ENCODE measurements around the gene CALN1. TPM values are rescaled to one million over a fixed set of nuclear protein-coding genes. Genes with fewer than 3 reads are reported as not detected.

Gene CALN1
- total RNA-seq, 1 experiment from 2014 or later, result 0.05 TPM

- ChIA-PET CTCF (no interaction called here), POLR2A (no interaction called here)
- no peak for DNase-seq (ENCODE audit: low read depth, low spot score)
- H3K27ac ChIP-seq (ENCODE audit: low read length), result no peak overlapping the region
- no peaks in the 10 kb centered on the region for H3K27me3 ChIP-seq (ENCODE audit: control insufficient read depth, insufficient read depth, low read length)
- intact Hi-C loops (cut with micrococcal nuclease; ENCODE audit: unreplicated experiment), result no loop called here
- ATAC-seq, result no peak
- BruUV-seq (replicated peaks), result no TSS peak
- H3K4me1 ChIP-seq (ENCODE audit: control insufficient read depth, insufficient read depth, low read length), result no peaks in the 10 kb centered on the region
- in situ Hi-C loops (cut with HindIII; ENCODE audit: low pct_unique_long_range_greater_than_20kb, low sequenced_read_pairs), result no loop called here
- no peaks in the 10 kb centered on the region for H3K36me3 ChIP-seq (ENCODE audit: control insufficient read depth, insufficient read depth, low read length)
- no peak overlapping the region for H3K4me3 ChIP-seq (ENCODE audit: low read depth in 2 of 2, low read length in 2 of 2)
- no peaks in the 10 kb centered on the region for H3K9me3 ChIP-seq (ENCODE audit: control insufficient read depth, insufficient read depth, low read depth, low read length)
- TF ChIP-seq POLR2AphosphoS5 (IDR thresholded peaks at IDR 0.05; ENCODE audit: low read depth, low read length) (no peak), CTCF (IDR thresholded peaks at IDR 0.05) (no peak), TCF7L2 (IDR thresholded peaks at IDR 0.05; ENCODE audit: low read depth, low read length) (no peak), REST (IDR thresholded peaks at IDR 0.05; ENCODE audit: insufficient read depth in 1 of 2, low read depth in 2 of 2, low read length in 1 of 2) (no peak), SIN3A (IDR thresholded peaks at IDR 0.05; ENCODE audit: borderline replicate concordance, insufficient read depth, low read depth, low read length) (no peak)
Observed at GRCh38 chr7:71769326-71769725, 642.8 kb downstream of the CALN1 start.

GRCh38 chr7:71768450-71768849, 643.7 kb downstream of the CALN1 start:
- ChIA-PET POLR2A (no interaction called here), CTCF (no interaction called here)
- Histone ChIP-seq H3K4me3 (ENCODE audit: low read depth in 2 of 2, low read length in 2 of 2) (no peak overlapping the region), H3K27me3 (ENCODE audit: control insufficient read depth, insufficient read depth, low read length) (no peaks in the 10 kb centered on the region), H3K9me3 (ENCODE audit: control insufficient read depth, insufficient read depth, low read depth, low read length) (no peaks in the 10 kb centered on the region), H3K4me1 (ENCODE audit: control insufficient read depth, insufficient read depth, low read length) (no peaks in the 10 kb centered on the region), H3K36me3 (ENCODE audit: control insufficient read depth, insufficient read depth, low read length) (no peaks in the 10 kb centered on the region), H3K27ac (ENCODE audit: low read length) (no peak overlapping the region)
- no peak for TF ChIP-seq REST (IDR thresholded peaks at IDR 0.05; ENCODE audit: insufficient read depth in 1 of 2, low read depth in 2 of 2, low read length in 1 of 2)
- ATAC-seq, result no peak
- in situ Hi-C loops (cut with HindIII; ENCODE audit: low pct_unique_long_range_greater_than_20kb, low sequenced_read_pairs), result no loop called here
- no peak for DNase-seq (ENCODE audit: low read depth, low spot score)
- no TSS peak for BruUV-seq (replicated peaks)
- intact Hi-C loops (cut with micrococcal nuclease; ENCODE audit: unreplicated experiment), result no loop called here

Data from Panc1 (cell line).